Esophagus squamous epithelium (tissue), 4 donors: ENCODE measurements around the gene RNF213.

Experiments used
- CTCF ChIP-seq, 6 experiments: fragments of 450-650 bp in 4 of 6; fragments of 200-600 bp in 2 of 6; sonication (generic) in 2 of 6; IDR thresholded peaks; one replicate each; pipeline ENCODE4 v1.5.1; 2016 to 2019; ENCODE audit warnings: antibody characterized with exemption in 6 of 6, mild to moderate bottlenecking in 4 of 6, moderate library complexity in 4 of 6
- POLR2A ChIP-seq, 4 donors: fragments of 450-650 bp; IDR thresholded peaks; one replicate each; pipeline ENCODE4 v1.6.1; 2017; ENCODE audit warnings: antibody characterized with exemption in 4 of 4, mild to moderate bottlenecking in 4 of 4, moderate library complexity in 3 of 4

DNA sequence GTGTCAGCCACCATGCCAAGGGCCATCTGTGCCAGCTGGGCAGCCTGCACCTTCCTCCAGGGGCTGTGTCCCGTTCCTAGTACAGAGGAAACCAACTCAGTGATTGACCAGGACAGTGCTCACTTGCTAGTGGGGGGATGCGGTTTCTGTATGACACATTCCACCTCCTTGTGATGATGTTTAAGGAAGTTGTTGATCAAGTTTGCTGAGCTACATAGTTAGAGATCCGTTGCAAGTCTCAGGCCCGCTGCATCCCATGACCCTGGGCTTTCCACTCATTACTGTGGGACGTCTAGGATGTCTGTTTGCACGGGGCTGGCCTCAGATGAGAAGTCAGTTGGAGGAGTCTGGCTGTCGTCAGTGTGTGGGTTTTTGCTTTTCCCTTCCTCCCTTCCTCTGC is 33.6 kb downstream of the RNF213 start:
- TF ChIP-seq CTCF (IDR thresholded peaks at IDR 0.05) (no peak), POLR2A (IDR thresholded peaks at IDR 0.05) (no peak)
